NCI-H2081 treated with DMSO at 0.1 percent for 48 hours (cell line): Measurements from ENCODE around the gene CADPS.

Experiments used
- DNase-seq: peaks from one replicate; lab custom pipeline; 2025; lab: John Stamatoyannopoulos, UW

CADPS gene

DNA sequence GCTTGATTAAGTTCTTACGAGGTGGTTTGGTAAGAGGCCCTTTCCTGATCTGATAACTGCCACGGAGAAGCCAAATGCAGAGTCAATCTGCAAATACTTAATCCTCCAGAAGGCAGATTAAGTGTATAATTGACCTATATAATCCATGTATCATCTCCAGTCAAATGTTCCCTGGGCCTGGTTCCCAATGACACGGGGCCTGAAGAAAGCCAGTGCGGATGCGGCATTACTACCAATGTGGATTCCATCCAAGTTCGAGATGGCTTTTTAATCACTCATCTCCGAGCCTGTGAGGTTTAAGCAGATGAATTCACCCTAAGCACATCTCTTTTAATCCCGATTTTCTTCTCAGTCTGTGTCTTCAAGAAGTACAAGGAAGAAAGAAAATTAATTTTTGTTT, 441.8 kb downstream of the CADPS start:
- no peak for DNase-seq

DNA sequence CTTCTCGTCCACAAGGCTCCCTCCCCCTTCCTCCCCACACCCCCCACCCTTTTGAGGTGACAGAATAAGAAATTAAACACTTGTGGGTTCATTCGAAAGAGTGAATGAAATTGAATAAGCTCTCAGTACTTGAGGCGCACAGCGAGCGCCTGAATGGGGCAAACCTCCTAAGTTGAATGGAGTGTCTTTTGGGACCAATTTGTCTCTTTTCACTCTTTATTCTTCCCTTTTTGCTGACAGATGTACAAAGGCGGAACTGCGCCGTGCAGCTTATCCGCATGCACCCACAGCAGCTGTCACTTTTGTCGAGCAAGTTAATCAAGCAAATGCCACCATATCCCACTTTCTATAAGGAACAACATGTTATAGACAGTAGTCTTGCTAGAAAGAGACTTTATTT, 454.0 kb downstream of the CADPS start:
- DNase-seq: no peak

GRCh38 chr3:62416144-62416543, 459.1 kb downstream of the CADPS start:
- no peak for DNase-seq

- DNase-seq: no peak
These were observed 459.9 kb downstream of the CADPS start for GRCh38 chr3:62415312-62415801.

DNA sequence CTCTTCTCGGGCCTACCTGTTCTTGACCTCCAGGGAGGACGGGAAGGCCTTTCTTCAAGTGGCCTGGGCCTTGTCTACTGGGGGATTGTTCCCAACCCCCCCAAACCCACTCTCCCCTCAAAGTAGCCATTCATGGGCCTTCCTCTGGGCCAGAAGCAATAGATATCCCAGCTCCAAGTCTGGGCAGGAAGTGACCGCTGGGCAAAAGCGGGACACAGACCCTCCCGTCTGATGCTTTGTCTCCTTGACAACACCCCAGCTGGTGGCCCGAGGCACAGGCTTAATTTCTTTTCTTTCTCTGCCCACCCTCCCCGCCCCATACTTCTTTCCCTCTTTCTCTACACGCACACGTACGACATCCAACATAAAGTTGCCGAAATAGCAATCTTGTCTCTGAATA, 460.4 kb downstream of the CADPS start:
- DNase-seq: no peak

- no peak for DNase-seq
These were observed 461.5 kb downstream of the CADPS start for GRCh38 chr3:62413687-62414086.

DNA sequence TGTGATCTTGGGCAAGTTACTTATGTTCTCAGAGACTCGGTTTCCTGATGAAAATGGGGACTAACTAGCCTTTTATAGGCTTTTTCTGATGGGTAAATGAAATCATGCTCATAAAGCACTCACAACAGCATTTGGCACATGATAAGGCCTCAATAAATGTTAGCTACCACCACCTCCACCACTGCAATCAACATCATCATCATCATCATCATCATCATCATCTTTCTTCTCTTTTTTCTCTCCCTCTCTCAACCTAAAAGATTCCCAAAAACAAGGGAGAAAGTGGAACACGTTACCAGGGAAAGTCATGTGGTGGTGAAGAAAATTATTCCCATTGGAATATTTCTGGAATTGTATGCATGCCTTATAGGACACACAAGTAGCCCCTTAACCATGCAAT, 468.3 kb downstream of the CADPS start:
- DNase-seq: no peak

DNA sequence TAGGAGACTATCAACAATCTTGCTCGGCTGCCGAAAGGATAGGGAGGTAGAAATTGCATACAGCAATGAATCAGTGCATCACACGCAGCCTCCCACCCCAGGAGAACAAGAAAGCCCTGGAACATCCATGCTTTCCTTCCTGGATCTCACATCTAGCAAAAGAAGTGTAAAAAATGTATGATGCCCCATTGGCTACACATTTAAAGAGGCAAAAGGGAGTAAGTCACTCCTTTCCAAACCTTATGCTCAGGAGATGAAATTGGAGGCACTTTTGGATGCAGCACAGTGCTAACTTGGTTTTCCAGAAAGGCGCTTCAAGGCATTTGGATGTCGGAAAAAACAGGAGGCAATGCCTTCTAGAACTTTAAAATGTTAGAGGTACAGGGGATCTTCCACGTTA, 469.6 kb downstream of the CADPS start:
- DNase-seq: no peak

DNA sequence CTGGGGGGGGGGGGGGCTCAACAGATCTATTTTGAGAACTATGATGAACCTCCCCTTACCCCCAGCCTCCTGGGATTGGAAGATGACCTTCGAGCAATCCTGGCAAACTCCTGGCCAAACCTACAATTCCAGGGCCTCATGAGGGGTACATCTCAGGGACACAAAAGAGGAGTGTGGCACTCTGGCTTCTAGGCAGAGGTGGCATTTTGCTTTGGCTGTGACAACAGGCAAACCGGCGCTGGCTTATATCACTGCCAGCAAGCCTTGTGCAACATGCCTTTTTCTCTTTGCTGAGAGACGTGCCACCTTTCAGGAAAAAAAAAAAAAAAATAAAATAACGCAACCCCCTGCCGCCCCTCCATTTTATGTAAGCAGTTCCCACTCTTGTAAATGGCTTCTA, 470.1 kb downstream of the CADPS start:
- DNase-seq: no peak

GRCh38 chr3:62404321-62404720, 470.9 kb downstream of the CADPS start:
- DNase-seq: no peak

- DNase-seq: no peak
These were observed 471.5 kb downstream of the CADPS start for GRCh38 chr3:62403765-62404164.

- DNase-seq: no peak
These were observed 482.5 kb downstream of the CADPS start for GRCh38 chr3:62392626-62393292.

DNA sequence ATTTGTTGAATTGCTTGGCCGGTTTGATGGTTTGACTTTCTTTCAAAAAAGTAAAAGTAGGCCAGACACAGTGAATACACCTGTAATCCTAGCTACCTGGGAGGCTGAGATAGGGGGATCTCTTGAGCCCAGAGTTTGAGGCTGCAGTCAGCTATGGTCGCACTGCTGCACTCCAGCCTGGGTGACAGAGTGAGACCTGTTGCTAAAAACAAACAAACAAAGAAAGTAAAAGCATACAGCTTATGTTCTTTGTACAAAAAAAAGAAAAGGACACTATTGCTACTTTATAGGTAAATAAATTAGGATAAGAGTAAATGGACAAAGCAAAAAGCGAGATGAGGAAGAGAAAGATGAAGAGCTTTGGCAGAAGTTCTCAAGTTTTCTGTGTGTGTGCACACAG, 488.0 kb downstream of the CADPS start:
- DNase-seq: no peak

- no peak for DNase-seq
These were observed 495.9 kb downstream of the CADPS start for GRCh38 chr3:62379321-62379798.

DNA sequence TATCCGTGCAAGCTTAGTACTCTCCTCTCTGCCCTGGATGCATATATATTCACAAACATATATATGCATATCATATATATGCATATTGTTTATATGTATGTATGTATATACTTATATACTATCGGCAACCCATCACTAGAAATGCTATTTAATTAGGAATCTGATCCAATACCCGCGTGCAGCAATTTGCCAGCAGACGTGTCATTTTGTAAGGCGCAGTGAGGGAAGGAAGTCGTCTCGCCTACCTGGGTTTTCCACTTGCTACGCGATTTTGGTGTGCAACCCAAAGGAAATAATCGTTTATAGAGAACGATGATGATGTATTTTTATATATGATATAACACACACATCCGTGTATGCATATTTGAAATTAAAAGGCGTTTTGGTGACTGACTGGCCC, 496.3 kb downstream of the CADPS start:
- no peak for DNase-seq

GRCh38 chr3:62378311-62378789, 496.9 kb downstream of the CADPS start:
- DNase-seq: no peak

- DNase-seq: no peak
These were observed 498.0 kb downstream of the CADPS start for GRCh38 chr3:62376906-62377877.

GRCh38 chr3:62376454-62376720, 498.8 kb downstream of the CADPS start:
- DNase-seq: no peak

GRCh38 chr3:62375655-62376453, 499.4 kb downstream of the CADPS start:
- no peak for DNase-seq

- no peak for DNase-seq
These were observed 500.6 kb downstream of the CADPS start for GRCh38 chr3:62374341-62375218.

DNA sequence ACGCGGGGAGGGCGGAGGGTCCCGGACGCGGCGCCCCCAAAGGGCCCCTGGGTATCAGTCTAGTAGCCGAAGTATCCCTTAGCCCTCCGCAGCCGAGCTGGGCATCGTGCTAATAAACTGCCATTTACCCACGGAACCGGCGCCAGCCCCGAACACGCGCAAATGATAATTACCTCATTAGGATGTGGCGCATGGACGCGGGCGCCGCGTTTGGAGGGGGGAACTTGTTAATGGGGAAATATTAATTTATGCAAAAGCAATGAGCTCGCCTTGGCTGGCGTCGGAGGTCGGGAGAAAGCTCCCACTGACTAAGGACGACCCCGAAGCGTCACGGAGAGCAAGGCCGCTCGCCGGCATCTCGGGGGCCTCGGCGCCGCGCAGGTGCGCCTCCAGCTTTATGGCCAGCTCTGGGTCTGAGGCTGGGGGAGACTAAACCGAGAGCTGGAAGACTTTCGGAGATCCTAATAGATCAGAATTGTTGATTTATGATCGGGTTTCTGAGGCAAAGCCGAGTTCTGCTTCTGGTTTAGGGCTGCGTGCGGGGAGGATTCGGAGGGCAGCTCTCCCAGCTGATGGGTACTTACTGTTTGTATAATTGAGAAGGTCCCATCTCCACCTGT, 501.4 kb downstream of the CADPS start:
- no peak for DNase-seq
